Suprapubic skin (tissue), 4 donors: Measurements from ENCODE around the gene ZDHHC21.
"Not testable (repeated sequence)": the region's sequence is repeated elsewhere in the genome, so short reads cannot be mapped to it uniquely, and the experiment has no call there.

Source experiments
- CTCF ChIP-seq, 2 donors: fragments of 200-600 bp in 1 of 2; fragments of 450-650 bp in 1 of 2; sonication (generic) in 1 of 2; IDR thresholded peaks; one replicate each; pipeline ENCODE4 v1.5.1; 2016 to 2019; ENCODE audit warnings: antibody characterized with exemption in 2 of 2, mild to moderate bottlenecking in 1 of 2, moderate library complexity in 1 of 2
- EP300 ChIP-seq: sonication (generic); formaldehyde crosslinking; IDR thresholded peaks from one replicate; pipeline ENCODE4 v1.6.1; 2017; ENCODE audit warnings: antibody characterized with exemption
- POLR2A ChIP-seq, 2 donors: fragments of 450-650 bp; IDR thresholded peaks; one replicate each; pipeline ENCODE4 v1.6.1; 2017; ENCODE audit warnings: antibody characterized with exemption in 2 of 2, mild to moderate bottlenecking in 2 of 2, moderate library complexity in 2 of 2
- POLR2AphosphoS5 ChIP-seq, 3 donors: sonication (generic); formaldehyde crosslinking; IDR thresholded peaks; one replicate each; pipeline ENCODE4 v1.6.1; 2017; ENCODE audit warnings: antibody characterized with exemption in 3 of 3

DNA sequence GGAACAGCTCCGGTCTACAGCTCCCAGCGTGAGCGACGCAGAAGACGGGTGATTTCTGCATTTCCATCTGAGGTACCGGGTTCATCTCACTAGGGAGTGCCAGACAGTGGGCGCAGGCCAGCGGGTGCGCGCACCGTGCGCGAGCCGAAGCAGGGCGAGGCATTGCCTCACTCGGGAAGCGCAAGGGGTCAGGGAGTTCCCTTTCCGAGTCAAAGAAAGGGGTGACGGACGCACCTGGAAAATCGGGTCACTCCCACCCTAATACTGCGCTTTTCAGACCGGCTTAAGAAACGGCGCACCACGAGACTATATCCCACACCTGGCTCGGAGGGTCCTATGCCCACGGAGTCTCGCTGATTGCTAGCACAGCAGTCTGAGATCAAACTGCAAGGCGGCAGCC, 29.2 kb downstream of the ZDHHC21 start:
- not testable (repeated sequence) for TF ChIP-seq CTCF (IDR thresholded peaks at IDR 0.05); POLR2A (IDR thresholded peaks at IDR 0.05); POLR2AphosphoS5 (IDR thresholded peaks at IDR 0.05); EP300
